ENCODE results near the gene NHSL1.

Gene NHSL1

DNA sequence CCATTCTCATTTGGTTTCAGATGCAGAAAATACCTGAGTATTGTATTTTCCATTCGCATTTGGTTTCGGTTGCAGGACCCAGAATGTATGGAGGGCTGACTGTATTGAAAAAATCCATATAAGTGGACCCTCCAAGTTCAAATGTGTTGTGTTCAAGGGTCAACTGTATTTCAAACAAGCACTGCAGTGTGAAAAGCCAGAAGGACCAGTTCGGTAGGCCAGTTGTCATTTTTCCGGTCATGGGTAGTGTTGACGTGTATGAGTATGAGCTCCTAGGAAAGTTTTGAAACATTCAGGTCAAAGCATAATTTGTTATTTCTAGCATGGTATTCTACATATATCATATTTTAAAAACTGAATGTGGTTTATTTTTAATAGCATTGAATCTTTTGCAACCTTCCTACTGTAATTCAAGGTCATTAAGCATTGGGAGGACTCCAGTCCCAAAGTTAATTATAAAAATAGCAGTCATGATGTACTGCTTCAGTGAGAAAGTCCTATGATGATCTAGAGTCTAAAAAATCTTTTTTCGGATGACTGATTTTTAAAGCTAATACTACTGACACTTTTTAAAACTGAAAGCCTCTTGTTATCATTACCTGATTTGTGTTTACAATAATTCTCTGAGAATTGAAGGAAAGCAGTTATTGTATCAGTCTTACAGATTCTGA, 18.9 kb downstream of the NHSL1 start:
- Histone ChIP-seq H3K9me3 (ENCODE audit: insufficient read depth, low read length) (no peaks in the 10 kb centered on the region), H2AFZ (ENCODE audit: low read depth, low read length, severe bottlenecking) (no peak overlapping the region), H3K36me3 (ENCODE audit: low read length) (no peaks in the 10 kb centered on the region), H3K4me2 (ENCODE audit: low read depth, low read length, poor library complexity, severe bottlenecking) (no peak overlapping the region), H3K9me2 (replicated peaks; ENCODE audit: insufficient read depth, low read length) (no peaks in the 10 kb centered on the region), H3K9ac (ENCODE audit: low read length) (no peak overlapping the region), H3K79me2 (ENCODE audit: insufficient read depth, low read length) (no peaks in the 10 kb centered on the region), H3K4me3 (ENCODE audit: insufficient read depth, low read length, poor library complexity, severe bottlenecking) (no peak overlapping the region), H4K20me1 (ENCODE audit: low read depth, low read length) (no peaks in the 10 kb centered on the region), H3F3A (ENCODE audit: insufficient read depth) (no peaks in the 10 kb centered on the region), H3K27ac (ENCODE audit: low read depth, low read length) (no peak overlapping the region), H3K27me3 (ENCODE audit: low read length) (no peaks in the 10 kb centered on the region)
- no peak for TF ChIP-seq EZH2phosphoT487 (conservative IDR thresholded peaks at IDR 0.05; ENCODE audit: low read length)
- TF ChIP-seq, protein P1, sequence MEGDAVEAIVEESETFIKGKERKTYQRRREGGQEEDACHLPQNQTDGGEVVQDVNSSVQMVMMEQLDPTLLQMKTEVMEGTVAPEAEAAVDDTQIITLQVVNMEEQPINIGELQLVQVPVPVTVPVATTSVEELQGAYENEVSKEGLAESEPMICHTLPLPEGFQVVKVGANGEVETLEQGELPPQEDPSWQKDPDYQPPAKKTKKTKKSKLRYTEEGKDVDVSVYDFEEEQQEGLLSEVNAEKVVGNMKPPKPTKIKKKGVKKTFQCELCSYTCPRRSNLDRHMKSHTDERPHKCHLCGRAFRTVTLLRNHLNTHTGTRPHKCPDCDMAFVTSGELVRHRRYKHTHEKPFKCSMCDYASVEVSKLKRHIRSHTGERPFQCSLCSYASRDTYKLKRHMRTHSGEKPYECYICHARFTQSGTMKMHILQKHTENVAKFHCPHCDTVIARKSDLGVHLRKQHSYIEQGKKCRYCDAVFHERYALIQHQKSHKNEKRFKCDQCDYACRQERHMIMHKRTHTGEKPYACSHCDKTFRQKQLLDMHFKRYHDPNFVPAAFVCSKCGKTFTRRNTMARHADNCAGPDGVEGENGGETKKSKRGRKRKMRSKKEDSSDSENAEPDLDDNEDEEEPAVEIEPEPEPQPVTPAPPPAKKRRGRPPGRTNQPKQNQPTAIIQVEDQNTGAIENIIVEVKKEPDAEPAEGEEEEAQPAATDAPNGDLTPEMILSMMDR (IDR thresholded peaks at IDR 0.05; ENCODE audit: insufficient read depth, low read length, poor library complexity, severe bottlenecking): no peak

- H3K27ac ChIP-seq (ENCODE audit: low read depth, low read length): no peak overlapping the region
- no peaks in the 10 kb centered on the region for H3K79me2 ChIP-seq (ENCODE audit: insufficient read depth, low read length)
- no peaks in the 10 kb centered on the region for H4K20me1 ChIP-seq (ENCODE audit: low read depth, low read length)
- no peaks in the 10 kb centered on the region for H3K9me3 ChIP-seq (ENCODE audit: insufficient read depth, low read length)
- H2AFZ ChIP-seq (ENCODE audit: low read depth, low read length, severe bottlenecking): no peak overlapping the region
- TF ChIP-seq EZH2phosphoT487 (conservative IDR thresholded peaks at IDR 0.05; ENCODE audit: low read length): no peak
- TF ChIP-seq, protein P1 (IDR thresholded peaks at IDR 0.05; ENCODE audit: insufficient read depth, low read length, poor library complexity, severe bottlenecking): no peak
- no peaks in the 10 kb centered on the region for H3K36me3 ChIP-seq (ENCODE audit: low read length)
- no peak overlapping the region for H3K4me2 ChIP-seq (ENCODE audit: low read depth, low read length, poor library complexity, severe bottlenecking)
- no peaks in the 10 kb centered on the region for H3F3A ChIP-seq (ENCODE audit: insufficient read depth)
- H3K4me3 ChIP-seq (ENCODE audit: insufficient read depth, low read length, poor library complexity, severe bottlenecking): no peak overlapping the region
- H3K27me3 ChIP-seq (ENCODE audit: low read length): no peaks in the 10 kb centered on the region
- no peaks in the 10 kb centered on the region for H3K9me2 ChIP-seq (replicated peaks; ENCODE audit: insufficient read depth, low read length)
- H3K9ac ChIP-seq (ENCODE audit: low read length): no peak overlapping the region
These were observed 21.3 kb downstream of the NHSL1 start for GRCh38 chr6:138477913-138478539.

DNA sequence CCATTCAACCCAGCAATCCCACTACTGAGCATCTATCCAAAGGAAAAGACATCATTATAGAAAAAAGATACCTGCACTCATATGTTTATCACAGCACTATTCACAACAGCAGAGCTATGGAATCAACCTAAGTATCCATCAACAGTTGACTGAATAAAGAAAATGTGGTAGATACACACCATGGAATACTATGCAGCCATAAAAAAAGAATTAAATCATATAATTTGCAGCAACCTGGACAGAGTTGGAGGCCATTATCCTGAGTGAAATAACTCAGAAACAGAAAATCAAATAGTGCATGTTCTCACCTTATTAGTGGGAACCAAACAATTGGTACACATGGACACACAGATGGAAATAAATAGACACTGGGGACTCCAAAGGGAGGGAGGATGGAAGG, 23.2 kb downstream of the NHSL1 start:
- H3K9me2 ChIP-seq (replicated peaks; ENCODE audit: insufficient read depth, low read length): no peaks in the 10 kb centered on the region
- no peak overlapping the region for H3K4me2 ChIP-seq (ENCODE audit: low read depth, low read length, poor library complexity, severe bottlenecking)
- TF ChIP-seq, protein P1 (IDR thresholded peaks at IDR 0.05; ENCODE audit: insufficient read depth, low read length, poor library complexity, severe bottlenecking): no peak
- H3K4me3 ChIP-seq (ENCODE audit: insufficient read depth, low read length, poor library complexity, severe bottlenecking): no peak overlapping the region
- H3K27me3 ChIP-seq (ENCODE audit: low read length): no peaks in the 10 kb centered on the region
- H4K20me1 ChIP-seq (ENCODE audit: low read depth, low read length): no peaks in the 10 kb centered on the region
- H3K27ac ChIP-seq (ENCODE audit: low read depth, low read length): no peak overlapping the region
- no peaks in the 10 kb centered on the region for H3K79me2 ChIP-seq (ENCODE audit: insufficient read depth, low read length)
- H2AFZ ChIP-seq (ENCODE audit: low read depth, low read length, severe bottlenecking): no peak overlapping the region
- H3K9me3 ChIP-seq (ENCODE audit: insufficient read depth, low read length): no peaks in the 10 kb centered on the region
- H3K9ac ChIP-seq (ENCODE audit: low read length): no peak overlapping the region
- no peaks in the 10 kb centered on the region for H3K36me3 ChIP-seq (ENCODE audit: low read length)
- no peaks in the 10 kb centered on the region for H3F3A ChIP-seq (ENCODE audit: insufficient read depth)
